Measurements from ENCODE around the gene DLX4. TPM values are rescaled to one million over a fixed set of nuclear protein-coding genes. Genes with fewer than 3 reads are reported as not detected.

DLX4 gene
- total RNA-seq, 1 experiment from 2014 or later: 2.5 TPM

DNA sequence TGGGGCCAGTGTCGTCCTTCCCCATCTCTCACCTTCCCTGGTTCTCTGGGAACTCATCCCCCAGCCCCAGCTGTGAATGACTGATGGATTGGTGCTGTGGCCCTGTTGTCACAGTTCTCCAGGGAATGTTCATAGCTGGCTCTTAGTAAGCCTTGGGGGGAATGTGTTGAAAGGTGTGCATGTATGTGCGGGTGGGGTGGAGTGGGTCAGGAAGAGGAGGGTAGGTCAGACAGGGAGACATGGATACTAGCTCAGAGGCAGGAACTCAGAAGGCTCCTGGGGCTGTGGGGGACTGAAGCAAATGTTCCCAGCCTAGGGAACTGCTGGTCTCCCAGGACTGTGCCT is 4.3 kb downstream of the DLX4 start:
- H2BK120ac ChIP-seq (ENCODE audit: low read depth, low read length, poor library complexity, severe bottlenecking): no peak overlapping the region
- Mint-ChIP-seq H3K27ac (no peak overlapping the region), H3K4me3 (peak overlapping the region in 1 of 2 experiments; percentile 67; a peak in 3 of 5 replicates), H3K4me1 (peaks cover 37 to 70% of the 10 kb centered on the region in 2 experiments), H3K27me3 (ENCODE audit: low read depth) (peaks cover 98% of the 10 kb centered on the region), H3K9me3 (peaks cover 0 to 3% of the 10 kb centered on the region in 2 experiments; a peak in 1 of 5 replicates), H3K36me3 (ENCODE audit: insufficient read depth in 1 of 3, low read depth in 3 of 3) (no peaks in the 10 kb centered on the region; a peak in 1 of 7 replicates)
- H2AFZ ChIP-seq (ENCODE audit: low read length): no peak overlapping the region
- H3K18ac ChIP-seq (ENCODE audit: insufficient read length, low read depth, low read length): no peak overlapping the region
- H2BK12ac ChIP-seq (ENCODE audit: insufficient read length, low read depth, low read length): no peak overlapping the region
- H3K4ac ChIP-seq (ENCODE audit: low read depth, low read length): no peak overlapping the region
- H4K8ac ChIP-seq (replicated peaks; ENCODE audit: insufficient read length, low read depth, low read length): no peak overlapping the region
- peaks cover 15% of the 10 kb centered on the region for H3K23me2 ChIP-seq (ENCODE audit: insufficient read length, low read depth, low read length, poor library complexity, severe bottlenecking)
- H2BK15ac ChIP-seq (ENCODE audit: low read depth, low read length): no peak overlapping the region
- no peaks in the 10 kb centered on the region for H3K79me2 ChIP-seq (ENCODE audit: insufficient read depth, low read length)
- no CpG with 5 or more reads among the region's 2 CpGs for WGBS (ENCODE audit: extremely low coverage, insufficient read length, low lambda C conversion rate)
- no peak overlapping the region for H3T11ph ChIP-seq (ENCODE audit: low read length)
- H2AK5ac ChIP-seq (ENCODE audit: insufficient read length, low read length): no peak overlapping the region
- TF ChIP-seq, protein P1, sequence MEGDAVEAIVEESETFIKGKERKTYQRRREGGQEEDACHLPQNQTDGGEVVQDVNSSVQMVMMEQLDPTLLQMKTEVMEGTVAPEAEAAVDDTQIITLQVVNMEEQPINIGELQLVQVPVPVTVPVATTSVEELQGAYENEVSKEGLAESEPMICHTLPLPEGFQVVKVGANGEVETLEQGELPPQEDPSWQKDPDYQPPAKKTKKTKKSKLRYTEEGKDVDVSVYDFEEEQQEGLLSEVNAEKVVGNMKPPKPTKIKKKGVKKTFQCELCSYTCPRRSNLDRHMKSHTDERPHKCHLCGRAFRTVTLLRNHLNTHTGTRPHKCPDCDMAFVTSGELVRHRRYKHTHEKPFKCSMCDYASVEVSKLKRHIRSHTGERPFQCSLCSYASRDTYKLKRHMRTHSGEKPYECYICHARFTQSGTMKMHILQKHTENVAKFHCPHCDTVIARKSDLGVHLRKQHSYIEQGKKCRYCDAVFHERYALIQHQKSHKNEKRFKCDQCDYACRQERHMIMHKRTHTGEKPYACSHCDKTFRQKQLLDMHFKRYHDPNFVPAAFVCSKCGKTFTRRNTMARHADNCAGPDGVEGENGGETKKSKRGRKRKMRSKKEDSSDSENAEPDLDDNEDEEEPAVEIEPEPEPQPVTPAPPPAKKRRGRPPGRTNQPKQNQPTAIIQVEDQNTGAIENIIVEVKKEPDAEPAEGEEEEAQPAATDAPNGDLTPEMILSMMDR (conservative IDR thresholded peaks at IDR 0.05): no peak
- DNase-seq: no peak
- H3K4me1 ChIP-seq (ENCODE audit: insufficient read depth, low read length): peaks cover 3% of the 10 kb centered on the region
- H3K27me3 ChIP-seq (ENCODE audit: insufficient read depth, low read length): peaks cover 70% of the 10 kb centered on the region
- no peak overlapping the region for H3K27ac ChIP-seq (ENCODE audit: insufficient read length, low read depth, low read length)
- no peak overlapping the region for H4K5ac ChIP-seq (ENCODE audit: insufficient read length, low read depth, low read length)
- no peak overlapping the region for H2BK5ac ChIP-seq (ENCODE audit: insufficient read length, low read length)
- H3K56ac ChIP-seq (ENCODE audit: insufficient read length, low read depth, low read length): no peak overlapping the region
- H4K20me1 ChIP-seq (ENCODE audit: control insufficient read depth, insufficient read depth, insufficient read length): no peaks in the 10 kb centered on the region
- no peak overlapping the region for H3K23ac ChIP-seq (ENCODE audit: insufficient read length, low read depth, low read length)
- H3K9me3 ChIP-seq (ENCODE audit: control insufficient read depth, low read depth, low read length): no peaks in the 10 kb centered on the region
- no peak overlapping the region for H3K9ac ChIP-seq (ENCODE audit: extremely low read depth, insufficient read length, low read length)
- peak overlapping the region; percentile 6 for H3K4me2 ChIP-seq (ENCODE audit: insufficient read depth, insufficient read length, low read length)
- no peak overlapping the region for H4K91ac ChIP-seq (ENCODE audit: insufficient read length, low read depth, low read length)
- no peaks in the 10 kb centered on the region for H3K79me1 ChIP-seq (ENCODE audit: insufficient read depth, low read depth, low read length, poor library complexity, severe bottlenecking)
- no peak overlapping the region for H3K14ac ChIP-seq (ENCODE audit: insufficient read depth, low read length)
- no peak overlapping the region for H2BK20ac ChIP-seq (ENCODE audit: low read depth, low read length, poor library complexity, severe bottlenecking)

Measured in H9 (cell line).